SK-N-SH (cell line): Measurements from ENCODE around the gene ENDOD1. TPM values are rescaled to one million over a fixed set of nuclear protein-coding genes. Genes with fewer than 3 reads are reported as not detected.

Experiments
- CTCF ChIA-PET: fragments of 300-600, 350-600 bp; formaldehyde crosslinking; extraction: SDS; loops from one replicate; lab custom pipeline; 2021; lab: Yijun Ruan, JAX
- POLR2A ChIA-PET: fragments of 350-600 bp; sonication (Branson Sonifier 250); formaldehyde crosslinking; extraction: SDS; loops from one replicate; lab custom pipeline; 2020; ENCODE audit warnings: antibody characterized with exemption, inconsistent platforms; lab: Yijun Ruan, JAX
- DNase-seq: peaks from one replicate; pipeline ENCODE4 v3.0.0; 2012
- H2AFZ ChIP-seq: fragments of 200-600 bp; sonication (generic); 2 replicates; pipeline ENCODE4 v1.8.1; 2016; ENCODE audit warnings: antibody characterized with exemption, mild to moderate bottlenecking, low read depth
- H3F3A ChIP-seq: fragments of 200-600 bp; sonication (generic); replicated peaks from 2 replicates; pipeline ENCODE3; 2016; ENCODE audit warnings: antibody characterized with exemption, mild to moderate bottlenecking; ENCODE audit not compliant: insufficient read depth
- H3K27ac ChIP-seq, 2 experiments: fragments of 200-500 bp in 1 of 2; fragments of 200-600 bp in 1 of 2; sonication (Bioruptor generic) in 1 of 2; sonication (generic), shearing (Covaris generic) in 1 of 2; 2 replicates each; pipeline versions ENCODE4 v1.5.1 to v1.6.1; 2014 to 2016; ENCODE audit warnings: low read depth in 2 of 2, inconsistent platforms in 1 of 2, low read length in 1 of 2, mild to moderate bottlenecking in 1 of 2, mixed read lengths in 1 of 2
- H3K27me3 ChIP-seq: fragments of 200-600 bp; sonication (generic), shearing (Covaris generic); 2 replicates; pipeline ENCODE4 v1.6.1; 2016; ENCODE audit warnings: mixed run types; ENCODE audit not compliant: insufficient read depth
- H3K36me3 ChIP-seq, 2 experiments: fragments of 200-500 bp in 1 of 2; fragments of 200-600 bp in 1 of 2; sonication (Bioruptor generic) in 1 of 2; sonication (generic) in 1 of 2; replicated peaks in 1 of 2; 2 replicates each; pipeline versions ENCODE3 to v1.5.1; 2014 to 2016; ENCODE audit warnings: low read length in 1 of 2, mild to moderate bottlenecking in 1 of 2; ENCODE audit not compliant: insufficient read depth in 2 of 2, control insufficient read depth in 1 of 2
- H3K4me1 ChIP-seq, 2 experiments: fragments of 200-500 bp in 1 of 2; fragments of 200-600 bp in 1 of 2; sonication (Bioruptor generic) in 1 of 2; sonication (generic), shearing (Covaris generic) in 1 of 2; 2 replicates each; pipeline versions ENCODE4 v1.5.1 to v1.6.1; 2014 to 2016; ENCODE audit warnings: low read depth in 1 of 2, low read length in 1 of 2, mixed run types in 1 of 2; ENCODE audit not compliant: insufficient read depth in 2 of 2, control insufficient read depth in 1 of 2
- H3K4me2 ChIP-seq: fragments of 200-600 bp; sonication (generic), shearing (Covaris generic); 2 replicates; pipeline ENCODE4 v1.6.1; 2017; ENCODE audit warnings: mixed run types
- H3K4me3 ChIP-seq, 2 experiments: fragments of 200-500 bp in 1 of 2; fragments of 200-600 bp in 1 of 2; sonication (Bioruptor generic) in 1 of 2; sonication (generic), shearing (Covaris generic) in 1 of 2; 2 replicates each; pipeline versions ENCODE4 v1.5.1 to v1.8.1; 2014 to 2016; ENCODE audit warnings: low read depth in 2 of 2, inconsistent platforms in 1 of 2, low read length in 1 of 2, mild to moderate bottlenecking in 1 of 2, mixed read lengths in 1 of 2, moderate library complexity in 1 of 2
- H3K79me2 ChIP-seq: fragments of 200-600 bp; sonication (generic); 2 replicates; pipeline ENCODE4 v1.8.1; 2017; ENCODE audit warnings: mild to moderate bottlenecking; ENCODE audit not compliant: insufficient read depth
- H3K9ac ChIP-seq: fragments of 200-600 bp; sonication (generic); 2 replicates; pipeline ENCODE4 v1.6.1; 2017; ENCODE audit warnings: mixed run types
- H3K9me2 ChIP-seq: fragments of 200-600 bp; sonication (generic); 2 replicates; pipeline ENCODE4 v1.6.1; 2017; ENCODE audit warnings: mixed run types
- H3K9me3 ChIP-seq: fragments of 200-600 bp; sonication (generic); 2 replicates; pipeline ENCODE4 v1.6.1; 2017; ENCODE audit warnings: mixed run types, mild to moderate bottlenecking, moderate library complexity
- H4K20me1 ChIP-seq: fragments of 200-600 bp; sonication (generic); 2 replicates; pipeline ENCODE4 v1.6.1; 2017; ENCODE audit warnings: mild to moderate bottlenecking, mixed run types; ENCODE audit not compliant: insufficient read depth
- CTCF ChIP-seq: fragments of 200-600 bp; sonication (generic); IDR thresholded peaks from 2 replicates; pipeline ENCODE4 v1.6.1; 2017; ENCODE audit warnings: antibody characterized with exemption, mild to moderate bottlenecking, moderate library complexity
- EP300 ChIP-seq, 2 experiments: IDR thresholded peaks; 2 replicates each; pipeline versions ENCODE4 v1.4.0 to v1.6.1; 2012; ENCODE audit warnings: borderline replicate concordance in 1 of 2, low read depth in 1 of 2, low read length in 1 of 2
- FOSL2 ChIP-seq: IDR thresholded peaks from 2 replicates; pipeline ENCODE4 v1.4.0; 2012; ENCODE audit warnings: low read depth, mild to moderate bottlenecking, moderate library complexity, borderline replicate concordance
- FOXJ3 ChIP-seq: sonication (generic); formaldehyde crosslinking; IDR thresholded peaks from 2 replicates; pipeline ENCODE4 v1.5.1; 2020; ENCODE audit warnings: mild to moderate bottlenecking, missing genetic modification reagents
- GATA2 ChIP-seq: sonication (generic); formaldehyde crosslinking; IDR thresholded peaks from 2 replicates; pipeline ENCODE4 v1.5.0; 2020; ENCODE audit warnings: mild to moderate bottlenecking, missing genetic modification reagents
- JUND ChIP-seq: IDR thresholded peaks from 2 replicates; pipeline ENCODE4 v1.4.0; 2012
- MXI1 ChIP-seq: IDR thresholded peaks from 2 replicates; pipeline ENCODE4 v1.6.1; 2012; ENCODE audit warnings: mild to moderate bottlenecking, low read depth, low read length, improper control_type of control experiment
- NRF1 ChIP-seq: IDR thresholded peaks from 2 replicates; pipeline ENCODE4 v1.6.1; 2012; ENCODE audit warnings: low read depth, mild to moderate bottlenecking, low read length
- PBX3 ChIP-seq: IDR thresholded peaks from 2 replicates; pipeline ENCODE4; 2012
- POLR2AphosphoS5 ChIP-seq: IDR thresholded peaks from 2 replicates; pipeline ENCODE4 v1.6.1; 2012; ENCODE audit warnings: low read depth, low read length
- RAD21 ChIP-seq: IDR thresholded peaks from 2 replicates; pipeline ENCODE4 v1.6.1; 2012; ENCODE audit warnings: mild to moderate bottlenecking, low read length
- RCOR1 ChIP-seq: fragments of 150-350 bp; IDR thresholded peaks from 2 replicates; pipeline ENCODE4 v1.6.1; 2017; ENCODE audit warnings: antibody characterized with exemption, low read length
- RFX5 ChIP-seq: IDR thresholded peaks from 2 replicates; pipeline ENCODE4 v1.6.1; 2012; ENCODE audit warnings: mild to moderate bottlenecking, improper control_type of control experiment, low read length
- SIN3A ChIP-seq: IDR thresholded peaks from 2 replicates; pipeline ENCODE4 v1.6.1; 2012; ENCODE audit warnings: low read depth, mild to moderate bottlenecking, low read length, moderate library complexity, borderline replicate concordance
- SMC3 ChIP-seq: IDR thresholded peaks from 2 replicates; pipeline ENCODE4 v1.6.1; 2012; ENCODE audit warnings: low read depth, low read length, improper control_type of control experiment
- TAF1 ChIP-seq: IDR thresholded peaks from 2 replicates; pipeline ENCODE4 v1.6.1; 2012; ENCODE audit warnings: low read depth, mild to moderate bottlenecking, low read length, moderate library complexity, borderline replicate concordance
- TCF12 ChIP-seq: IDR thresholded peaks from 2 replicates; pipeline ENCODE4 v1.4.0; 2012
- TEAD4 ChIP-seq: IDR thresholded peaks from 2 replicates; pipeline ENCODE4 v1.4.0; 2012; ENCODE audit warnings: mild to moderate bottlenecking, borderline replicate concordance; ENCODE audit not compliant: insufficient read depth
- YY1 ChIP-seq: IDR thresholded peaks from 2 replicates; pipeline ENCODE4 v1.4.0; 2012; ENCODE audit warnings: low read depth, mild to moderate bottlenecking
- WGBS: methylation state at CpG from one replicate; pipeline ENCODE4 v1.1.6; 2017; ENCODE audit warnings: low lambda C conversion rate; 5-methylcytosine and 5-hydroxymethylcytosine counted together
- polyA plus RNA-seq, 3 experiments: library from polyadenylated mRNA; depleted of rRNA; stranded (reverse); fragments of >200 nt; gene quantifications; 2 replicates each; pipeline ENCODE4 v1.2.3, GENCODE V29; 2012
- TF ChIP-seq, protein P1 (sequence below): fragments of 150-350 bp; IDR thresholded peaks from 2 replicates; pipeline ENCODE4 v1.6.1; 2017; ENCODE audit warnings: antibody characterized with exemption, low read length, low read depth, borderline replicate concordance

ENDOD1 gene
- polyA plus RNA-seq, 1 of the 3 experiments (the other 2 are of a cell fraction), result 15.0 TPM

GRCh38 chr11:95067039-95067840, 22.4 kb upstream of the ENDOD1 start (continued):
- TF ChIP-seq TAF1, result peak; percentile 65; the same call in 1 of the 2 replicates
- TF ChIP-seq SIN3A, result peak; percentile 55; the same call in 1 of the 2 replicates
- peak; percentile 50 for TF ChIP-seq CTCF
- no peak for TF ChIP-seq PBX3
- peak; percentile 86 for TF ChIP-seq YY1

- H2AFZ ChIP-seq, result peak overlapping the region; percentile 74
- H3K4me2 ChIP-seq, result peak overlapping the region; percentile 83
- no peaks in the 10 kb centered on the region for H3K9me2 ChIP-seq
- peak overlapping the region; percentile 79 to 96 for H3K27ac ChIP-seq
- WGBS, result under 1% methylated on average over 15 of the region's 16 CpGs
- no peak for DNase-seq
- peaks cover 25% of the 10 kb centered on the region for H3K79me2 ChIP-seq
- H3K9me3 ChIP-seq, result no peaks in the 10 kb centered on the region
- peaks cover 12 to 16% of the 10 kb centered on the region in 2 experiments for H3K36me3 ChIP-seq
- POLR2A ChIA-PET, result interaction anchor here (0.9 to 2.8 kb wide), 6 partner anchors 22 to 721 kb away, joined by 3 to 21 read pairs (median 10); partner anchors contain the start of genes CWC15, ENDOD1, FAM76B and KDM4D
- H3K4me1 ChIP-seq, result peaks cover 7 to 8% of the 10 kb centered on the region in 2 experiments; a peak in 3 of 4 replicates
- TF ChIP-seq MXI1 (no peak), TEAD4 (no peak), JUND (no peak), FOXJ3 (no peak), TCF12 (no peak), RAD21 (no peak), POLR2AphosphoS5 (no peak), RCOR1 (no peak), GATA2 (CRISPR knock-in tag) (no peak), NRF1 (no peak), SMC3 (no peak), PBX3 (no peak), EP300 (IDR thresholded peaks at IDR 0.05; ENCODE audit: borderline replicate concordance in 1 of 2, low read depth in 1 of 2, low read length in 1 of 2) (no peak), FOSL2 (no peak), RFX5 (no peak)
- TF ChIP-seq, protein P1, sequence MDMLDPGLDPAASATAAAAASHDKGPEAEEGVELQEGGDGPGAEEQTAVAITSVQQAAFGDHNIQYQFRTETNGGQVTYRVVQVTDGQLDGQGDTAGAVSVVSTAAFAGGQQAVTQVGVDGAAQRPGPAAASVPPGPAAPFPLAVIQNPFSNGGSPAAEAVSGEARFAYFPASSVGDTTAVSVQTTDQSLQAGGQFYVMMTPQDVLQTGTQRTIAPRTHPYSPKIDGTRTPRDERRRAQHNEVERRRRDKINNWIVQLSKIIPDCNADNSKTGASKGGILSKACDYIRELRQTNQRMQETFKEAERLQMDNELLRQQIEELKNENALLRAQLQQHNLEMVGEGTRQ, result no peak
- H3K9ac ChIP-seq, result peak overlapping the region; percentile 74
- H3K27me3 ChIP-seq, result no peaks in the 10 kb centered on the region
- peaks cover 18% of the 10 kb centered on the region for H3F3A ChIP-seq
- peak overlapping the region; percentile 90 to 98 for H3K4me3 ChIP-seq
- no peaks in the 10 kb centered on the region for H4K20me1 ChIP-seq
- CTCF ChIA-PET, result interaction anchor here (0.8 to 6.4 kb wide), 21 partner anchors 9 to 721 kb away, joined by 3 to 52 read pairs (median 5); partner anchors contain the start of genes ENDOD1, FAM76B and SESN3
These were observed 21.8 kb upstream of the ENDOD1 start for GRCh38 chr11:95067841-95068219.
